ENCODE results near the gene MAPT.

Gene MAPT

DNA sequence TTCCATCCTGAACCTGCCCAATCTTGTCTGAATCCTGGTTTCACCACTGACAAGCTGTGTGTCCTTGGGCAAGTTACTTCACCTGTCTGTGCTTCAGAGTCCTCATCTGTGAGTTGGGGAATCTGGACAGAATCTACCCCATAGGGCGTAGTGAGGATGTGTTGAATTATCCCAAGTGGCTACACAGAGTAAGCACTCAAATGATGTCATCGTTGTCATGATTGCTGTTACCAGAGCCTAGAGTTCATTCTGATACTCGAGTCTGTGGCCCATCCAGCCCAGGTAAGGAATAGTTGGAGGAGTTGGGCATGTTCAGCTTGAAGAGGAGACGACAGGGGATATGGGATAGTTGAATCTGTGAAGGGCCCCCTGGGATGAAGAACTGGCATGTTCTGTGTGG lies 45.9 kb downstream of the MAPT start:
- TF ChIP-seq EZH2 (IDR thresholded peaks at IDR 0.05; ENCODE audit: borderline replicate concordance, low read depth, low read length, severe bottlenecking), result no peak
- TF ChIP-seq, protein P1, sequence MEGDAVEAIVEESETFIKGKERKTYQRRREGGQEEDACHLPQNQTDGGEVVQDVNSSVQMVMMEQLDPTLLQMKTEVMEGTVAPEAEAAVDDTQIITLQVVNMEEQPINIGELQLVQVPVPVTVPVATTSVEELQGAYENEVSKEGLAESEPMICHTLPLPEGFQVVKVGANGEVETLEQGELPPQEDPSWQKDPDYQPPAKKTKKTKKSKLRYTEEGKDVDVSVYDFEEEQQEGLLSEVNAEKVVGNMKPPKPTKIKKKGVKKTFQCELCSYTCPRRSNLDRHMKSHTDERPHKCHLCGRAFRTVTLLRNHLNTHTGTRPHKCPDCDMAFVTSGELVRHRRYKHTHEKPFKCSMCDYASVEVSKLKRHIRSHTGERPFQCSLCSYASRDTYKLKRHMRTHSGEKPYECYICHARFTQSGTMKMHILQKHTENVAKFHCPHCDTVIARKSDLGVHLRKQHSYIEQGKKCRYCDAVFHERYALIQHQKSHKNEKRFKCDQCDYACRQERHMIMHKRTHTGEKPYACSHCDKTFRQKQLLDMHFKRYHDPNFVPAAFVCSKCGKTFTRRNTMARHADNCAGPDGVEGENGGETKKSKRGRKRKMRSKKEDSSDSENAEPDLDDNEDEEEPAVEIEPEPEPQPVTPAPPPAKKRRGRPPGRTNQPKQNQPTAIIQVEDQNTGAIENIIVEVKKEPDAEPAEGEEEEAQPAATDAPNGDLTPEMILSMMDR (IDR thresholded peaks at IDR 0.05; ENCODE audit: borderline replicate concordance, extremely low read depth, low read length, poor library complexity, severe bottlenecking), result no peak
- H3K36me3 ChIP-seq (ENCODE audit: insufficient read depth, low read length), result no peaks in the 10 kb centered on the region
- no peaks in the 10 kb centered on the region for H3K9me3 ChIP-seq (ENCODE audit: insufficient read depth, low read length, severe bottlenecking)
- no peaks in the 10 kb centered on the region for H3K4me1 ChIP-seq (ENCODE audit: insufficient read depth, low read length)
- H3K27me3 ChIP-seq (ENCODE audit: insufficient read depth, low read length, poor library complexity), result peaks cover 9% of the 10 kb centered on the region
- H3K79me2 ChIP-seq (ENCODE audit: insufficient read depth, low read length), result no peaks in the 10 kb centered on the region
- DNase-seq (no peak), ATAC-seq (ENCODE audit: insufficient read depth, low read depth) (no peak)
- H2AFZ ChIP-seq (ENCODE audit: low read depth, low read length), result no peak overlapping the region
- H3K4me3 ChIP-seq (ENCODE audit: low read depth in 1 of 2, low read length in 2 of 2), result no peak overlapping the region
- no peak overlapping the region for H3K27ac ChIP-seq (ENCODE audit: low read length)
- no peaks in the 10 kb centered on the region for H4K20me1 ChIP-seq (ENCODE audit: insufficient read depth, low read length)
- no peak overlapping the region for H3K4me2 ChIP-seq (ENCODE audit: insufficient read depth, low read length)
- no peak overlapping the region for H3K9ac ChIP-seq (ENCODE audit: low read depth, low read length)

GRCh38 chr17:45940826-45941225 lies 46.5 kb downstream of the MAPT start:
- no peak for TF ChIP-seq EZH2 (IDR thresholded peaks at IDR 0.05; ENCODE audit: borderline replicate concordance, low read depth, low read length, severe bottlenecking)
- TF ChIP-seq, protein P1 (IDR thresholded peaks at IDR 0.05; ENCODE audit: borderline replicate concordance, extremely low read depth, low read length, poor library complexity, severe bottlenecking), result no peak
- Histone ChIP-seq H4K20me1 (ENCODE audit: insufficient read depth, low read length) (no peaks in the 10 kb centered on the region), H3K36me3 (ENCODE audit: insufficient read depth, low read length) (no peaks in the 10 kb centered on the region), H3K27ac (ENCODE audit: low read length) (no peak overlapping the region), H3K4me1 (ENCODE audit: insufficient read depth, low read length) (no peaks in the 10 kb centered on the region), H3K27me3 (ENCODE audit: insufficient read depth, low read length, poor library complexity) (peaks cover 9% of the 10 kb centered on the region), H3K9me3 (ENCODE audit: insufficient read depth, low read length, severe bottlenecking) (no peaks in the 10 kb centered on the region), H3K9ac (ENCODE audit: low read depth, low read length) (no peak overlapping the region), H2AFZ (ENCODE audit: low read depth, low read length) (no peak overlapping the region), H3K4me3 (ENCODE audit: low read depth in 1 of 2, low read length in 2 of 2) (no peak overlapping the region), H3K4me2 (ENCODE audit: insufficient read depth, low read length) (no peak overlapping the region), H3K79me2 (ENCODE audit: insufficient read depth, low read length) (no peaks in the 10 kb centered on the region)
- ATAC-seq (ENCODE audit: insufficient read depth, low read depth), result no peak
- DNase-seq, result no peak

DNA sequence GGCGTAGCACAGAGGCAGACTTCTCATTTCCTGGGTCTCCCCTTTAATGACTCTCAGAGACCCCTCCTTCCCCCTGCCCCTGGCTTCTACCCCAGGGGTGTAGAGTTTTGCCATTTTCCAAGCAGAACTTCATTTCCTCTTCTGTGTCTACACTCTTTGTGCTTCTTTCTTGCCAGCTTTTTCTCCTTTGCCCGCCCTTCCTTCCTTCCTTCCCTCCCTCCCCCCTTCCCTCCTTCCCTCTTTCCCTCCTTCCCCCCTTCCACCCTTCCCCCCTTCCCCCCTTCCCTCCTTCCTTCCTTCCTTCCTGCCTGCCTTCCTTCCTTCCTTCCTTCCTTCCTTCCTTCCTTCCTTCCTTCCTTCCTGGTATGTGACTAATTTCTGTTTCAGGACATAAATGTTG lies 47.0 kb downstream of the MAPT start:
- Histone ChIP-seq H3K36me3 (ENCODE audit: insufficient read depth, low read length) (no peaks in the 10 kb centered on the region), H3K4me3 (ENCODE audit: low read depth in 1 of 2, low read length in 2 of 2) (no peak overlapping the region), H3K9ac (ENCODE audit: low read depth, low read length) (no peak overlapping the region), H3K9me3 (ENCODE audit: insufficient read depth, low read length, severe bottlenecking) (no peaks in the 10 kb centered on the region), H4K20me1 (ENCODE audit: insufficient read depth, low read length) (no peaks in the 10 kb centered on the region), H3K27ac (ENCODE audit: low read length) (no peak overlapping the region), H3K4me1 (ENCODE audit: insufficient read depth, low read length) (no peaks in the 10 kb centered on the region), H3K79me2 (ENCODE audit: insufficient read depth, low read length) (no peaks in the 10 kb centered on the region), H3K27me3 (ENCODE audit: insufficient read depth, low read length, poor library complexity) (peaks cover 9% of the 10 kb centered on the region), H2AFZ (ENCODE audit: low read depth, low read length) (no peak overlapping the region), H3K4me2 (ENCODE audit: insufficient read depth, low read length) (no peak overlapping the region)
- ATAC-seq (ENCODE audit: insufficient read depth, low read depth), result no peak
- no peak for TF ChIP-seq EZH2 (IDR thresholded peaks at IDR 0.05; ENCODE audit: borderline replicate concordance, low read depth, low read length, severe bottlenecking)
- TF ChIP-seq, protein P1 (IDR thresholded peaks at IDR 0.05; ENCODE audit: borderline replicate concordance, extremely low read depth, low read length, poor library complexity, severe bottlenecking), result no peak
- DNase-seq, result no peak

DNA sequence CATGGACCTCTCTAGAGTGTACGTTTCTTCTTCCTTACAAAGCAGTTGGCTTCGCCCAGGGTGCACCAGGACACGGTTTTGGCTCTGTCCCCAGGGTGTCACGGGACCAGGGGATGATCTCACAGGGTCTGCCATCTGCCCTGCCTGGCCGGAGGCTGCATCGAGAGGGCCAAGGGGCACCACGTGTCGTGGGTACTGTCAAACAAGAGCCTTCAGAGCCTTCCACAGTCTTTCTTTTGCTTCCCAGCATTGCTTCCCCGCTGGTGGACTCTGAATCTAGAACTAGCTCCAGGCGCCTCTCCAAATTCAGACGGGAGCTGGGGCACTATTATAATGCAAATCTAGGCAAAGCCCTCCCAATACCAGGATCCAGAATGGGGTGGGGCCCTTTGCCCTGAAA lies 47.9 kb downstream of the MAPT start:
- H3K27me3 ChIP-seq (ENCODE audit: insufficient read depth, low read length, poor library complexity), result peaks cover 9% of the 10 kb centered on the region
- no peaks in the 10 kb centered on the region for H3K79me2 ChIP-seq (ENCODE audit: insufficient read depth, low read length)
- no peak overlapping the region for H3K27ac ChIP-seq (ENCODE audit: low read length)
- no peak overlapping the region for H3K4me2 ChIP-seq (ENCODE audit: insufficient read depth, low read length)
- ATAC-seq (ENCODE audit: insufficient read depth, low read depth) (no peak), DNase-seq (no peak)
- no peak overlapping the region for H3K4me3 ChIP-seq (ENCODE audit: low read depth in 1 of 2, low read length in 2 of 2)
- no peak overlapping the region for H3K9ac ChIP-seq (ENCODE audit: low read depth, low read length)
- no peaks in the 10 kb centered on the region for H4K20me1 ChIP-seq (ENCODE audit: insufficient read depth, low read length)
- H3K4me1 ChIP-seq (ENCODE audit: insufficient read depth, low read length), result no peaks in the 10 kb centered on the region
- no peak overlapping the region for H2AFZ ChIP-seq (ENCODE audit: low read depth, low read length)
- H3K36me3 ChIP-seq (ENCODE audit: insufficient read depth, low read length), result no peaks in the 10 kb centered on the region
- TF ChIP-seq EZH2 (IDR thresholded peaks at IDR 0.05; ENCODE audit: borderline replicate concordance, low read depth, low read length, severe bottlenecking), result no peak
- TF ChIP-seq, protein P1 (IDR thresholded peaks at IDR 0.05; ENCODE audit: borderline replicate concordance, extremely low read depth, low read length, poor library complexity, severe bottlenecking), result no peak
- H3K9me3 ChIP-seq (ENCODE audit: insufficient read depth, low read length, severe bottlenecking), result no peaks in the 10 kb centered on the region
